ENCODE data around the gene REEP5. TPM values are rescaled to one million over a fixed set of nuclear protein-coding genes. Genes with fewer than 3 reads are reported as not detected.
"Not testable (repeated sequence)": the region's sequence is repeated elsewhere in the genome, so short reads cannot be mapped to it uniquely, and the experiment has no call there.

REEP5 gene
- total RNA-seq, result 77.5 and 77.9 TPM in 2 replicates

DNA sequence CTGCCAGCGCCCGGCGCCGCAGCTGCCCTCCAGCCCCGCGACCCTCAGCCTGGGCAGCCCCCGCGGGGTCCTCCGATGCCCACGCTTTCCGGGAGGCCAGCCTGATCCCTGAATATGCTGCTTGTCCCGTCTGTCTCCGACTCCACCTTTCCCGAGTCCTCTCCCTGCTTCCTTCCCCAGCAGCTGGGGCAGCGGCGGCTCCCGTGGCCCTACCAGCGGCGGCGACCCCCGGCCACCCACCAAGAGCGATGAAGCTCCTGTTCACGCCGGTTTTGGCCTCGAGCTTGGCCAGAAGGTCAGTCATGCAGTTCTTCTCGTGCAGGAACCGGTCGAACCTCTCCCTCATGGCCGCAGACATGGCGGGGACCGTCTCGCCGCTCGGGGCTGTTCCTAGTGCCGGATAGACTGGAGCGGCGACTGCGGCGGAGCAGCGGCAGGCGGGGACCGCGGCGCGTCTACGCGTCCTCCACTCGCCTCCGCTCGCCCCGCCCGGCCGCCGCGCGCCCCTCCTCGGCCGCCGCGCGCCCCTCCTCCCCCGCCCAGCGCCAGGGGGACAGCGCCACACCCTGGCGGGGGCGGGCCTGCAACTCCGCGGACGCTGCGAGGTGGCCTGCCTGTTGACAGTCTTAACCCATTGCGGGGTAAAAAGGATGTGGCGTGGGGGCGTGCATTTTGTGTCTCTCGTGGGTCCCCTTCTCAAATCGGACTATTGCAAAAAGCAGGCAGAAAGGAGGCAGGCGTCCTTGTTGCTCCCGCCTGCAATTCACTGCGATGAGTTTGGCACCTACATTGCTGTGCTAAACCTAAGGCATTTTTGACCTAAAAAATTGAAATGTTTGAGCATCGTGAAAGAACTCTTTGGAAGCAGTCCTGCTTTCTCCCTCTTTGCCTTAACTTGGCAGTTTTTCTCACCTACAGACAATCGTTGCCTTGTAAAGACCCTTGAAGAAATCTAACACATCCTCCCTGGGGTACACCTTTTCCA is at the start of gene REEP5:
Gene REEP5 (minus strand): TSS at position 395 of the 985 bp plus-strand sequence. CDS start 37 bp downstream, at position 358.
- Mint-ChIP-seq H3K4me1 (ENCODE audit: low read depth) (peaks cover 62% of the 10 kb centered on the region), H3K27ac (peak within 1 kb of the TSS; percentile 93), H3K36me3 (ENCODE audit: low read depth) (peaks cover 29% of the 10 kb centered on the region), H3K9me3 (no peaks in the 10 kb centered on the region), H3K27me3 (ENCODE audit: insufficient read depth) (no peaks in the 10 kb centered on the region), H3K4me3 (peak within 1 kb of the TSS; percentile 95)
- peak; percentile 85 for DNase-seq (ENCODE audit: low spot score)
- intact Hi-C loops (cut with micrococcal nuclease), result loop anchor here (1.0 to 5.0 kb wide), 10 partner anchors 8 to 760 kb away; partner anchors contain the start of genes DCP2, SRP19 and YTHDC2

- intact Hi-C loops (cut with micrococcal nuclease), result no loop called here
- Mint-ChIP-seq H3K27me3 (ENCODE audit: insufficient read depth) (no peaks in the 10 kb centered on the region), H3K4me1 (ENCODE audit: low read depth) (peaks cover 34% of the 10 kb centered on the region)
Measured at GRCh38 chr5:112971276-112971675, 49.2 kb upstream of the REEP5 start.

DNA sequence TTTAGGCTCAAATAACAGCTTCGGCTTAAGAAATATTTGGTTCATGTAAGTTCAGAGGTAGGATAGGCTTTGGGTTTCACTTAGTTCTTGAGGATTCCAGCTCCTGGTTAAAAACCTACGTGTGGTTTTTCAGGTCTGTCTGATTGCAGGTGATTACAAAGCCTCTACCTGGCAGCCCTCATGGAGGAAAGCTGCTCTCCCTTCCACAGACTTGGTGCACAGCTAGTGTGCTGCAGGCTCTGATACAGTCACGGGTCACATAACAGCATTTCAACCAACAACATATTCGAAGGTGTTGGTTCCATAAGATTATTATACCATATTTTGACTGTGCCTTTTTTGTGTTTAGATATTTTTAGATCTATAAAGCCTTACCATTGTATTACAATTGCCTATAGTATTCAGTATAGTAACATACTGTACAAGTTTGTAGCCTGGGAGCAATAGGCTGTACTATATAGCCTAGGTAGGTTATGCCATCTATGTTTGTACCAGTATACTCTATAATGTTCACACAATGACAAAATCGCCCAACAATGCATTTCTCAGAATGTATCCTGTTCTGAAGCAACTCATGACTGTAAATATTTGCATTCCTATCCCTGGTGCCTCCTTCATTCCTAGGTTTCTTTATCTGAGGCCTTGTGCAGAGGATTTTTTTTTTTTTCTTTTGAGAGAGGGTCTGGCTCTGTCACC is 46.5 kb upstream of the REEP5 start:
- no peaks in the 10 kb centered on the region for H3K9me3 Mint-ChIP-seq
- peaks cover 33% of the 10 kb centered on the region for H3K4me1 Mint-ChIP-seq (ENCODE audit: low read depth)
- no peaks in the 10 kb centered on the region for H3K27me3 Mint-ChIP-seq (ENCODE audit: insufficient read depth)
- no peaks in the 10 kb centered on the region for H3K36me3 Mint-ChIP-seq (ENCODE audit: low read depth)
- no peak overlapping the region for H3K27ac Mint-ChIP-seq
- no peak overlapping the region for H3K4me3 Mint-ChIP-seq
- intact Hi-C loops (cut with micrococcal nuclease), result loop anchor here (10.0 kb wide), 1 partner anchor 1714 kb away; no protein-coding TSS in a partner anchor
- no peak for DNase-seq (ENCODE audit: low spot score)

More at GRCh38 chr5:112971276-112971675, 49.2 kb upstream of the REEP5 start:
- no peaks in the 10 kb centered on the region for H3K9me3 Mint-ChIP-seq
- no peak overlapping the region for H3K27ac Mint-ChIP-seq
- no peak for DNase-seq (ENCODE audit: low spot score)
- no peaks in the 10 kb centered on the region for H3K36me3 Mint-ChIP-seq (ENCODE audit: low read depth)
- no peak overlapping the region for H3K4me3 Mint-ChIP-seq

GRCh38 chr5:112967520-112968083 is 45.6 kb upstream of the REEP5 start:
- peaks cover 42% of the 10 kb centered on the region for H3K4me1 Mint-ChIP-seq (ENCODE audit: low read depth)
- H3K9me3 Mint-ChIP-seq, result no peaks in the 10 kb centered on the region
- no peak for DNase-seq (ENCODE audit: low spot score)
- no peak overlapping the region for H3K4me3 Mint-ChIP-seq
- intact Hi-C loops (cut with micrococcal nuclease), result loop anchor here (10.0 kb wide), 1 partner anchor 1713 kb away; no protein-coding TSS in a partner anchor
- H3K36me3 Mint-ChIP-seq (ENCODE audit: low read depth), result no peaks in the 10 kb centered on the region
- no peak overlapping the region for H3K27ac Mint-ChIP-seq
- H3K27me3 Mint-ChIP-seq (ENCODE audit: insufficient read depth), result no peaks in the 10 kb centered on the region

- H3K4me3 Mint-ChIP-seq, result peak overlapping the region; percentile 1
- H3K27ac Mint-ChIP-seq, result peak overlapping the region; percentile 74
- intact Hi-C loops (cut with micrococcal nuclease), result loop anchor here (2.0 to 10.0 kb wide), 2 partner anchors 87 to 1711 kb away; no protein-coding TSS in a partner anchor
- H3K27me3 Mint-ChIP-seq (ENCODE audit: insufficient read depth), result no peaks in the 10 kb centered on the region
- no peak for DNase-seq (ENCODE audit: low spot score)
- H3K9me3 Mint-ChIP-seq, result no peaks in the 10 kb centered on the region
- peaks cover 49% of the 10 kb centered on the region for H3K4me1 Mint-ChIP-seq (ENCODE audit: low read depth)
- no peaks in the 10 kb centered on the region for H3K36me3 Mint-ChIP-seq (ENCODE audit: low read depth)
Measured at GRCh38 chr5:112965733-112966306, 43.8 kb upstream of the REEP5 start.

DNA sequence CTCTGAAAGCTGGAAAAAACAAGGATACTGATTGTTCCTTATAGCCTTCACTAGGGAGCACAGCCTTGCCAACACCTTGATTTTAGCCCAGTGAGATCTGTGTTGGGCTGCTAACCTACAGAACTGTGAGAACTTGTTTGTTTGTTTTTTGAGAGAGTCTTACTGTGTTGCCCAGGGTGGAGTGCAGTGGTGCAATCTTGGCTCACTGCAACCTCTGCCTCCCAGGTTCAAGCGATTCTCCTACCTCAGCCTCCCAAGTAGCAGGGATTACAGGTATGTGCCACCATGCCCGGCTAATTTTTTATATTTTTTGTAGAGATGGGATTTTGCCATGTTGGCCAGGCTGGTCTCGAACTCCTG is 41.3 kb upstream of the REEP5 start:
- H3K36me3 Mint-ChIP-seq (ENCODE audit: low read depth); H3K9me3 Mint-ChIP-seq; H3K4me3 Mint-ChIP-seq; DNase-seq (ENCODE audit: low spot score); H3K27me3 Mint-ChIP-seq (ENCODE audit: insufficient read depth): not testable (repeated sequence)
- intact Hi-C loops (cut with micrococcal nuclease), result loop anchor here (10.0 kb wide), 1 partner anchor 1709 kb away; no protein-coding TSS in a partner anchor
- H3K27ac Mint-ChIP-seq, result peak overlapping the region; percentile 71
- peaks cover 60% of the 10 kb centered on the region for H3K4me1 Mint-ChIP-seq (ENCODE audit: low read depth)

DNA sequence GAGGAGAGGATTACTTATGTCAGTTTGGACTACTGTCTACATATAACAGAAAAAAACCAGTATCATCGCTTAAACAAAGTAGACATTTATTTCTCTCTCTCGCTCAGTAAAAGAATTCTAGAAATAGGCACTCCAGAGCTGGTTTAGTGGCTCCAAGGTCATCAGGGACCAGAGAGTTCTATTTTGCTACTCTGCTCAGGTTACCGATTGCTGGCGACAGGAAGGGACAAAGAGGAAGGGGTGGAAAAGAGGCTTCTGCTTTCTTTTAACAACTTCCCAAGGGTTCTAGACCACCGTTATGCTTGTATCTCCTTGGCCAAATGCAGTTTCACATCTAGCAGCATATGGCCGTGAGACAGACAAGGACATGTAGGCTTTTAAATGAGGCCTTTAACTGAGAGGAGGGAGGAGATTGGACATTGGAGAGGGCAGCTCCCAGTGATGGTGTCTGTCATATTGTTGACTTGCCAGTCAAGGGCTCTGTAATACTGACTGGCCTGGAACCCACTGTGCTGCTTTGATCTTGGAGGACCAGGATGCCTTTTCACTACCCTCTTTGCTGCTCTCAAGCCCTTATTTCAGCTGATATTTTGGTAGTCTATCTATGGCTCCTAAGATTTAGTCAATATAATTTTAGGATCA is 39.0 kb upstream of the REEP5 start:
- peaks cover 51% of the 10 kb centered on the region for H3K4me1 Mint-ChIP-seq (ENCODE audit: low read depth)
- H3K4me3 Mint-ChIP-seq, result no peak overlapping the region
- H3K27ac Mint-ChIP-seq, result no peak overlapping the region
- intact Hi-C loops (cut with micrococcal nuclease), result loop anchor here (10.0 kb wide), 1 partner anchor 1706 kb away; no protein-coding TSS in a partner anchor
- DNase-seq (ENCODE audit: low spot score), result no peak
- no peaks in the 10 kb centered on the region for H3K36me3 Mint-ChIP-seq (ENCODE audit: low read depth)
- no peaks in the 10 kb centered on the region for H3K9me3 Mint-ChIP-seq
- no peaks in the 10 kb centered on the region for H3K27me3 Mint-ChIP-seq (ENCODE audit: insufficient read depth)

- no peak for DNase-seq (ENCODE audit: low spot score)
- intact Hi-C loops (cut with micrococcal nuclease), result loop anchor here (10.0 kb wide), 1 partner anchor 1706 kb away; no protein-coding TSS in a partner anchor
- no peak overlapping the region for H3K4me3 Mint-ChIP-seq
- peaks cover 47% of the 10 kb centered on the region for H3K4me1 Mint-ChIP-seq (ENCODE audit: low read depth)
- no peaks in the 10 kb centered on the region for H3K9me3 Mint-ChIP-seq
- no peaks in the 10 kb centered on the region for H3K36me3 Mint-ChIP-seq (ENCODE audit: low read depth)
- H3K27ac Mint-ChIP-seq, result no peak overlapping the region
- peaks cover 2% of the 10 kb centered on the region for H3K27me3 Mint-ChIP-seq (ENCODE audit: insufficient read depth)
Measured at GRCh38 chr5:112960315-112960714, 38.3 kb upstream of the REEP5 start.

- H3K27me3 Mint-ChIP-seq (ENCODE audit: insufficient read depth); H3K4me3 Mint-ChIP-seq; H3K36me3 Mint-ChIP-seq (ENCODE audit: low read depth); H3K9me3 Mint-ChIP-seq; H3K27ac Mint-ChIP-seq; DNase-seq (ENCODE audit: low spot score): not testable (repeated sequence)
- intact Hi-C loops (cut with micrococcal nuclease), result loop anchor here (10.0 kb wide), 1 partner anchor 1705 kb away; no protein-coding TSS in a partner anchor
- peaks cover 47% of the 10 kb centered on the region for H3K4me1 Mint-ChIP-seq (ENCODE audit: low read depth)
Measured at GRCh38 chr5:112959872-112960271, 37.8 kb upstream of the REEP5 start.

DNA sequence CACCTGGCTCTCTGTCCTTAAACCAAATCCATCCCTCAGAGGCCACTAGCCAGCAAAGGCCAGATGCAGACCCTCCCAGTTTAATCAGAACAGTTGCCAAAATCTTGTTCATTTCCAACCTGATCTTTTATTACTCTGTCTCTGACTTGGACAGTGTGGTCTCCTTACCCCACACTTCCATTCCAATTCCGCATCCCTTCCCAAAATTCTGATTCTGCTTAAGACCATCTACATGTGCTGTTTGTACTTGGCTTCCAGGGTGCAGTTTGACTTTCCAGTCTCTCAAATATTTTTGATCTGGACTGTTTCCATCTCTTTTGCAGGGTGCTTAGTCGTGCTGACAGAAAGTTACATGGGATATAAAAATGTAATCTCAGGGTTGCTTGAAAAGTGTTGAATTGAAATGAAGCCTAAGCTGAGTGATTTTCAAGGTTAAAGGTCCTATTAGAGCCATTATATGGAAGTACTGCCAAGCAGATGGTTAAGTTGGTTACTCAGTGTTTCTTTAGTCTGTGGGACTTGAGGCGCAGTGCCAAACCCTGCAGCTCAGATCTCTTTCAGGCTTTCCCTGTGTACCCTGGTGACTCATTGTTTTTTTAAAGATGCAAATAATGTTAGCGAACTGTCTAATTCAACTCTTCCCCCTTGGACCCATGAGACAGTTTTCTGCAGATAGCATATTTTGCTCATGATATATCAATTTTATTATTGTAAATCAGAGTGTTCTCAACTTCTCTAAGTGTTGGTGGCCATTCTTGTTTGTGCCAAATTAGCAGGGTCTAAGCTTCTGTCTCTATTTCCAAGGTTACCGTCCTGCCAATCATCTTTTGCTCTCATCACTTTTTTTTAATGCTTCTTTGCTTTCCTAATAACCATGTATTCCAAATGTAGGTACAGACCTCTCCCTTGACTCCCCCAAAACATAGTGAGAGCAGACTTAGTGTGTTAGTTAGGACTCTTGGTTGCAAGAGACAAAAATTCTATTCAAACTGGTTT is 36.4 kb upstream of the REEP5 start:
- H3K4me3 Mint-ChIP-seq, result no peak overlapping the region
- H3K36me3 Mint-ChIP-seq (ENCODE audit: low read depth), result no peaks in the 10 kb centered on the region
- no peak for DNase-seq (ENCODE audit: low spot score)
- peaks cover 37% of the 10 kb centered on the region for H3K4me1 Mint-ChIP-seq (ENCODE audit: low read depth)
- peaks cover 4% of the 10 kb centered on the region for H3K27me3 Mint-ChIP-seq (ENCODE audit: insufficient read depth)
- intact Hi-C loops (cut with micrococcal nuclease), result no loop called here
- H3K27ac Mint-ChIP-seq, result no peak overlapping the region
- H3K9me3 Mint-ChIP-seq, result no peaks in the 10 kb centered on the region
